GM21447 (cell line): Measurements from ENCODE around the gene CDC42.
"Not testable (repeated sequence)": the region's sequence is repeated elsewhere in the genome, so short reads cannot be mapped to it uniquely, and the experiment has no call there.

ENCODE experiments used
- ATAC-seq: cut with Tn5 transposase; IDR thresholded peaks from one replicate; pipeline ENCODE4 v1.9.1; 2021; ENCODE audit not compliant: unreplicated experiment

CDC42 gene

GRCh38 chr1:22052115-22053016, at the start of gene CDC42:
Gene CDC42, plus strand, starts transcription at chr1:22052709. Its CDS starts 25,770 bp downstream, at chr1:22078479.
- peak; percentile 85 for ATAC-seq

GRCh38 chr1:22002875-22003274, 49.6 kb upstream of the CDC42 start:
- ATAC-seq, result not testable (repeated sequence)

GRCh38 chr1:22003959-22004358, 48.5 kb upstream of the CDC42 start:
- ATAC-seq, result not testable (repeated sequence)

GRCh38 chr1:22005261-22006149, 47.0 kb upstream of the CDC42 start:
- ATAC-seq, result not testable (repeated sequence)

- ATAC-seq, result not testable (repeated sequence)
Observed at GRCh38 chr1:22006736-22007135, 45.8 kb upstream of the CDC42 start.

- ATAC-seq, result not testable (repeated sequence)
Observed at GRCh38 chr1:22007262-22007661, 45.2 kb upstream of the CDC42 start.

- ATAC-seq, result not testable (repeated sequence)
Observed at GRCh38 chr1:22009566-22009965, 42.9 kb upstream of the CDC42 start.

GRCh38 chr1:22012752-22013151, 39.8 kb upstream of the CDC42 start:
- ATAC-seq, result not testable (repeated sequence)

GRCh38 chr1:22014575-22015206, 37.8 kb upstream of the CDC42 start:
- not testable (repeated sequence) for ATAC-seq

- ATAC-seq, result no peak
Observed at GRCh38 chr1:22018583-22019559, 33.6 kb upstream of the CDC42 start.

GRCh38 chr1:22021061-22021460, 31.4 kb upstream of the CDC42 start:
- ATAC-seq, result no peak

- peak; percentile 33 for ATAC-seq
Observed at GRCh38 chr1:22024485-22025367, 27.8 kb upstream of the CDC42 start.

- ATAC-seq, result peak; percentile 68
Observed at GRCh38 chr1:22025368-22026155, 26.9 kb upstream of the CDC42 start.

GRCh38 chr1:22026924-22027289, 25.6 kb upstream of the CDC42 start:
- ATAC-seq, result no peak

- ATAC-seq, result no peak
Observed at GRCh38 chr1:22030057-22030456, 22.5 kb upstream of the CDC42 start.

- no peak for ATAC-seq
Observed at GRCh38 chr1:22030473-22030872, 22.0 kb upstream of the CDC42 start.

GRCh38 chr1:22031214-22031962, 21.1 kb upstream of the CDC42 start:
- ATAC-seq, result no peak
